VCaP (cell line): Measurements from ENCODE around the gene TPRG1L.

Experiments used
- H3K27ac ChIP-seq: fragments of 450-650 bp; 2 replicates; pipeline ENCODE4 v1.5.1; 2017
- CTCF ChIP-seq: fragments of 450-650 bp; conservative IDR thresholded peaks from 2 replicates; pipeline ENCODE4 v1.5.1; 2017; ENCODE audit warnings: mild to moderate bottlenecking, moderate library complexity

The TPRG1L gene

DNA sequence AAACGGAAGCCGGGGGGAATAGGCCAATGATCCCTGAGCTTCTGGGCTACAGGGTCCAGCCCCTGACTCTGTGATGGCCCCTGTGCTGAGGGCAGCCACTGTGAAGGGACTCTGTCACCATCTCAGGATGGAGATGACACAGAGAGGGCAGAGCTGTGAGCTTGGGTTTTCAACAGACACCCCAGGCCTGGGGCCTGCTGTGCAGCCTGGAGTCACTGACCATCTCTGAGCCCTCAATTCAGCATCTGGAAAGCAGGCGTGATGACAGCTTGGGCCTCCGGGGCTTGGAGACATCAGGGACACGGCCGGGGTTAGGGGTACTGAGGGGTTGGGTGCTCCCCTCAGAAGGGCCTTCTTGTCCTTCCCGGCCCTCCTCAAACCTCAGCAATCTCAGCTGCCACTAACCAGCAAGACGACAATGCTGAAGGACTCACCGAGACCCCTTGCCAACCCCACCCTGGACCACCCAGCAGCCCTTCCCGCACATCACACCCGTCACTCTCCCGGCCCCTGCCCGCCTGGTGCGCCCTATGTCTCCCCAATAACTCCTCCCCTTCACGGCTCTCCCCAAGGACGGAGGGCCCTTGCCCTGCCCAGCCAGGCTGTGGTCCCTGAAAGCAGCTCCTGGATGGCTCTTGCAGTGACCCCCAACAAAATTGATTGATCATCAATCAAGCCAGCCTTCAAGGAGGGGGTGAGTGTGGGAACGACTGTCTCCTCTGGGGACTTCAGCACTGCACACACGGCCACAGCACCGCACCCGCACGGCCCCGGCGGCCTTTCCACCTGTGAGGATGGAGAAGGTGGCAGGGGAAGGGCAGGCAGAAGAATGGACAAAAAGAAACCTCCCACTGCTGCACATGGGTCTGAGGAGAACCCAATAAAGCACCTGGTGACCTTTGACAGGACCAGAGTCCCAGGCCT, 17.8 kb upstream of the TPRG1L start:
- no peak overlapping the region for H3K27ac ChIP-seq
- TF ChIP-seq CTCF, result no peak

- H3K27ac ChIP-seq, result no peak overlapping the region
- TF ChIP-seq CTCF, result no peak
Observed at GRCh38 chr1:3607703-3608065, 17.1 kb upstream of the TPRG1L start.

GRCh38 chr1:3608154-3608553, 16.7 kb upstream of the TPRG1L start:
- no peak for TF ChIP-seq CTCF
- H3K27ac ChIP-seq, result no peak overlapping the region

DNA sequence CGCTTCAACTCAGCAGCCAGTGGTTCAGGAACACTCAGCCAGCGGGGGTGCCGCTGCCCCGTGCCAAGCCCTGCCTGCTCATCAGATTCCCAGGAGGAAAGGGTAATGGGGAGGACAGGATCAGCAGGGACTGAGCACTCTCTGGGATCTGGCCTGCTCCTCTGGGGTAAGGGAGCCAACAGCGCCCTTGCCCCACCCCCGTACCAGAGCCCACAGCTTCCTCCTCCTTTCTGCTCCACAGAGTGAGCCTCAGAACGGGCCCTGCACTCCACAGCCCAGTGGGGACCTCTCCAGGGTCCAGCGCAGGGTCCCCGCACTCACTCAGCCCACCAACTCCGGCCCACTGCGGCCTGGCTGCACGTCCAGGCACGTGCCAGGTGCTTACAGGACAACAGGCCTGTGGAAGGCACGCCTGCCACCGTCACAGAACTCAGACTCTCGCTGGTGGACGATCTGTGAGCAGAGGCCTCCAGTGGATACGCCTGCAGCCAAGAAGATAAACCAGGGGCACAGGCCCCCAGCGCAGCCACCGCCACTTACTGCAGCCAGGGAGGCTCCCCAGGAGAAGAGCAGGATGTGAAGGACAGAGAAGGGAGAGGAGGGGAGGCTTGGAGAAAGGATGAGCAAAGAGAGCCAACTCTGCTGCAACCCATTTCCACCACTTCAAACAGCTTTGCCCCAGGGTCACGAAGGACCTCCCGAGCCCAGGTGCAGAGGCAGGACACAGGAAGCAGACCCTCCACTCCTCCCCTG, 15.6 kb upstream of the TPRG1L start:
- H3K27ac ChIP-seq, result no peak overlapping the region
- TF ChIP-seq CTCF, result no peak

GRCh38 chr1:3609769-3610526, 14.9 kb upstream of the TPRG1L start:
- TF ChIP-seq CTCF, result no peak
- H3K27ac ChIP-seq, result no peak overlapping the region

DNA sequence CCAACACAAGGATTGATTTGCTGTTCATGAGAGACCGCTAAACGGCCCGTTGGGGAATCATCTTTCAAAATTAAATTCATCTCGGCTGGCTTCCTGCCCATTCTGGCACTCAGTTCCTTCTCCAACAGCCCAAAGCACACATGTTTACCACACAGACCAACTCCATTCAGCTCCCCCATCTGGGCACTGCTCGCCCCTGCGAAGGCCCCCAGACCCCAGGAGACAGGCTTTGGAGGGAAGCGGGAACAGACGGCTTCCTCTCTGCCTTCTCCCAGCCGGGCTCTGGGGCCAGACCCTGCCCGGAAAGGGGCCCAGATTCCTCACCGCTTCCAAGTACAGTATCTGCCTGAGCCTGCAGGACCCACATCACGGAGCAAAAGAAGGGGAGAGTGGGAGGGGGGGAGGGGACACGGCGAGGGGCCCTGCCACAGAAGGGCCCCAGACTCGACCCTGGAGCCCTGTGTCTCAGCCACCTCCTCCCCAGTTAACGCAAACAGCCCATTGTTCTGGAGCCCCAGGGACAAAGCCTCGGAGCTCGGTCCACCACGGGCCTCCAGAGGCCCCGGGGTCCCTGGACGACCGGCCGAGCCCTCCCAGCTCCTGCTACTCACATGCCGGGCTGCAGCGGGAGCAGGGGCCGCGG, 14.2 kb upstream of the TPRG1L start:
- TF ChIP-seq CTCF, result no peak
- peak overlapping the region; percentile 44; the same call in 1 of the 2 replicates for H3K27ac ChIP-seq
